Body of pancreas (tissue), 4 donors: ENCODE measurements around the gene DYRK1A. TPM values are rescaled to one million over a fixed set of nuclear protein-coding genes. Genes with fewer than 3 reads are reported as not detected.
"Not testable (repeated sequence)": the region's sequence is repeated elsewhere in the genome, so short reads cannot be mapped to it uniquely, and the experiment has no call there.

ENCODE experiments used
- ATAC-seq: fragments of 150-250 bp; one replicate; pipeline ENCODE4 v1.9.1; 2016
- DNase-seq, 4 donors: peaks; one replicate each; pipeline ENCODE4 v3.0.0-alpha.2; 2019
- H3K27ac ChIP-seq, 4 donors: fragments of 200-600 bp; sonication (generic); 1 replicate in 3 of 4; 2 replicates in 1 of 4; pipeline versions ENCODE4 v1.5.1 to v1.6.1; 2016 to 2019; ENCODE audit warnings: mild to moderate bottlenecking in 1 of 4, mixed read lengths in 1 of 4, moderate library complexity in 1 of 4
- H3K27me3 ChIP-seq, 2 donors: fragments of 200-600 bp; sonication (generic); one replicate each; pipeline ENCODE4 v1.6.0; 2016; ENCODE audit warnings: mild to moderate bottlenecking in 1 of 2
- H3K36me3 ChIP-seq, 2 donors: fragments of 200-600 bp; sonication (generic); replicated peaks in 1 of 2; 2 replicates each; pipeline ENCODE4 v1.5.1; 2016; ENCODE audit warnings: low read depth in 2 of 2; ENCODE audit not compliant: insufficient read depth in 1 of 2
- H3K4me1 ChIP-seq: fragments of 200-600 bp; sonication (generic); one replicate; pipeline ENCODE4 v1.6.0; 2016
- H3K4me3 ChIP-seq, 2 donors: fragments of 200-600 bp; sonication (generic); 1 replicate in 1 of 2; 2 replicates in 1 of 2; pipeline ENCODE4 v1.5.1; 2016 to 2019
- H3K9me3 ChIP-seq, 3 donors: fragments of 200-600 bp; sonication (generic); 1 replicate in 2 of 3; 2 replicates in 1 of 3; pipeline ENCODE4 v1.5.1; 2016
- CTCF ChIP-seq, 7 experiments: fragments of 450-650 bp in 4 of 7; fragments of 200-600 bp in 3 of 7; sonication (generic) in 3 of 7; IDR thresholded peaks; one replicate each; pipeline ENCODE4 v1.5.1; 2016 to 2019; ENCODE audit warnings: antibody characterized with exemption in 7 of 7
- POLR2A ChIP-seq, 3 donors: fragments of 450-650 bp; IDR thresholded peaks; one replicate each; pipeline ENCODE4 v1.6.1; 2016; ENCODE audit warnings: antibody characterized with exemption in 3 of 3, mild to moderate bottlenecking in 2 of 3
- WGBS, 2 donors: methylation state at CpG; one replicate each; pipeline ENCODE4 v1.1.5; 2017; 5-methylcytosine and 5-hydroxymethylcytosine counted together
- intact Hi-C: fragments of 100-400 bp; cut with DNase I; formaldehyde crosslinking; loops from one replicate; pipeline ENCODE4 v1.15.1; 2023
- total RNA-seq, 2 donors: library from RNA; depleted of rRNA; stranded (reverse); fragments of >200 nt; gene quantifications; one replicate each; pipeline ENCODE4 v1.1.0, GENCODE V29; 2016

DYRK1A gene
- total RNA-seq, 2 donors from 2014 or later: 42.5 to 44.1 TPM

DNA sequence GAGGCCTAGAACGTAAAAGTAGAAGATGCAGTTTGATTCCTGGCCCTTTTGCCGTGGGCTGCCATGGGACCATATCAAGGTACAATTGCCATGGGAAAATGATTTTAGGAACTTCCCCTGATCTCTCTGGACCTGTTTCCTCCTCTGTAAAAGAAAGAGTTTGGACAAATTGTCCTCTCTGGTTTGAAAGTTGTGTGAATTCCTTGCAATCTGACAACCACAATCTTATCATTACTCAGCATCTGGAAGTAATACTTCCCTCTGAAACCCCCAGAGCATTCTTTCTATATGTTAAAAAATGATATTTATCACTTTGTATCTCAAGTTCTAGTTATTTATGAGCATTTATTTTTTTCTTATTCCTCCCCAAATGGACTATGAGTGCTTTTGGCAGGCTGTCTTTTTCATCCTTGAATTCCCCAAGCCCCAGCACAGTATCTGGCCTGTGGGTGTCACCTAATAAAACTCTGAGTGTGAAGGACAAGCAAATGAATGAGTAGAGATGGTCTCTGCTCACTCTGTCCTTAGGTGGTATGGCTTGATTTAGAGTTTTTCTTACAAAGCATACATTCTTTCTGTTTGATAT lies 181.1 kb downstream of the DYRK1A start:
- DNase-seq (no peak), ATAC-seq (no peak)
- Histone ChIP-seq H3K27ac (no peak overlapping the region), H3K4me3 (no peak overlapping the region), H3K9me3 (no peaks in the 10 kb centered on the region), H3K27me3 (no peaks in the 10 kb centered on the region), H3K4me1 (peaks cover 10% of the 10 kb centered on the region), H3K36me3 (no peaks in the 10 kb centered on the region)
- WGBS, 2 donors: 55 to 74% methylated on average over 2 of the region's 2 CpGs
- intact Hi-C loops: no loop called here
- TF ChIP-seq CTCF (IDR thresholded peaks at IDR 0.05) (no peak), POLR2A (IDR thresholded peaks at IDR 0.05) (no peak)

DNA sequence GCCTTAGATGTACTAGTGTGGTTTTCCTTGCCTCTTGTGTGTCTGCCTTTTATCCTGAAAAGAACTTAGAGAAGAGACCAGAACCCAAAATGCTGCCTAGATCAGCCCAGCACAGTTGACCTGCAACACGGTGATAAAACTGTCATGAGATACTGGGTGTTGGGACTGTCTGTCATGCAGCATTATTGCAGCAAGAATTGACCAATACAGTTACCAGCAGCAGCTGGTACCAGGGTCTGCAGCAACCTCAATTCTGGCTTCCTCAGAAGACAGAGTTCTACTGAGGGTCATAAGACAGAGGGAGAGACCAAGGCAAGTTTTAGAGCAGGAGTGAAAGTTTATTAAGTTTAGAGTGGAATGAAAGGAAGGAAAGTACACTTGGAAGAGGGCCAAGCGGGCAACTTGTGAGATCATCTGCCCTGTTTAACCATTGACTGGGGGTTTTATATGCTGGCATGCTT lies 182.0 kb downstream of the DYRK1A start:
- no peaks in the 10 kb centered on the region for H3K9me3 ChIP-seq
- TF ChIP-seq POLR2A (IDR thresholded peaks at IDR 0.05) (no peak), CTCF (IDR thresholded peaks at IDR 0.05) (no peak)
- peaks cover 10% of the 10 kb centered on the region for H3K4me1 ChIP-seq
- ATAC-seq: no peak
- 56 to 74% methylated on average over 2 of the region's 2 CpGs for WGBS, 2 donors
- H3K36me3 ChIP-seq: no peaks in the 10 kb centered on the region
- H3K27ac ChIP-seq: no peak overlapping the region
- no peak overlapping the region for H3K4me3 ChIP-seq
- intact Hi-C loops: no loop called here
- DNase-seq: no peak
- H3K27me3 ChIP-seq: no peaks in the 10 kb centered on the region

DNA sequence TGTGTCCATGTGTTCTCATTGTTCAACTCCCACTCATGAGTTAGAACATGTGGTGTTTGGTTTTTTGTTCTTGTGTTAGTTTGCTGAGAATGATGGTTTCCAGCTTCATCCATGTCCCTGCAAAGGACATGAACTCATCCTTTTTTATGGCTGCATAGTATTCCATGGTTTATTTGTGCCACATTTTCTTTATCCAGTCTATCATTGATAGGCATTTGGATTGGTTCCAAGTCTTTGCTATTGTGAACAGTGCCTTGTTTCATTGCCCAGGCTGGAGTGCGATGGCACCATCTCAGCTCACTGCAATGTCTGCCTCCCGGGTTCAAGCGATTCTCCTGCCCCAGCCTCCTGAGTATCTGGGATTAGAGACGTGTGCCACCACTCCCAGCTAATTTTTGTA lies 183.2 kb downstream of the DYRK1A start:
- H3K27ac ChIP-seq, intact Hi-C loops, H3K36me3 ChIP-seq, H3K9me3 ChIP-seq, H3K27me3 ChIP-seq, H3K4me3 ChIP-seq, DNase-seq, ATAC-seq: not testable (repeated sequence)
- whole genome bisulfite sequencing, 2 donors: 90 to 93% methylated on average over 4 of the region's 4 CpGs
- peaks cover 10% of the 10 kb centered on the region for H3K4me1 ChIP-seq

GRCh38 chr21:37550157-37550556 lies 183.6 kb downstream of the DYRK1A start:
- H3K27ac ChIP-seq: no peak overlapping the region
- 75 to 80% methylated on average over 9 of the region's 9 CpGs for WGBS, 2 donors

GRCh38 chr21:37550618-37551330 lies 184.2 kb downstream of the DYRK1A start:
- no peaks in the 10 kb centered on the region for H3K9me3 ChIP-seq
- ATAC-seq: no peak
- no peaks in the 10 kb centered on the region for H3K27me3 ChIP-seq
- DNase-seq: no peak
- TF ChIP-seq CTCF (IDR thresholded peaks at IDR 0.05): no peak
- no peaks in the 10 kb centered on the region for H3K36me3 ChIP-seq
- H3K4me1 ChIP-seq: peaks cover 10% of the 10 kb centered on the region
- 54 to 64% methylated on average over 9 to 12 of the region's 12 CpGs for WGBS, 2 donors
- intact Hi-C loops: no loop called here
- H3K4me3 ChIP-seq: no peak overlapping the region
- no peak overlapping the region for H3K27ac ChIP-seq

More at GRCh38 chr21:37550157-37550556, 183.6 kb downstream of the DYRK1A start:
- no peak for ATAC-seq
- TF ChIP-seq CTCF (IDR thresholded peaks at IDR 0.05) (no peak), POLR2A (IDR thresholded peaks at IDR 0.05) (no peak)
- H3K9me3 ChIP-seq: no peaks in the 10 kb centered on the region
- no peaks in the 10 kb centered on the region for H3K36me3 ChIP-seq
- peaks cover 10% of the 10 kb centered on the region for H3K4me1 ChIP-seq
- intact Hi-C loops: no loop called here
- no peak overlapping the region for H3K4me3 ChIP-seq
- no peak for DNase-seq
- no peaks in the 10 kb centered on the region for H3K27me3 ChIP-seq
